GM21723 (cell line): ENCODE measurements around the gene GOLGA6A.

Experiments
- ATAC-seq: cut with Tn5 transposase; IDR thresholded peaks from one replicate; pipeline ENCODE4 v1.9.1; 2021; ENCODE audit warnings: mild to moderate bottlenecking, moderate library complexity; ENCODE audit not compliant: unreplicated experiment

GOLGA6A gene

GRCh38 chr15:74037171-74038117 lies 44.9 kb downstream of the GOLGA6A start:
- no peak for ATAC-seq

DNA sequence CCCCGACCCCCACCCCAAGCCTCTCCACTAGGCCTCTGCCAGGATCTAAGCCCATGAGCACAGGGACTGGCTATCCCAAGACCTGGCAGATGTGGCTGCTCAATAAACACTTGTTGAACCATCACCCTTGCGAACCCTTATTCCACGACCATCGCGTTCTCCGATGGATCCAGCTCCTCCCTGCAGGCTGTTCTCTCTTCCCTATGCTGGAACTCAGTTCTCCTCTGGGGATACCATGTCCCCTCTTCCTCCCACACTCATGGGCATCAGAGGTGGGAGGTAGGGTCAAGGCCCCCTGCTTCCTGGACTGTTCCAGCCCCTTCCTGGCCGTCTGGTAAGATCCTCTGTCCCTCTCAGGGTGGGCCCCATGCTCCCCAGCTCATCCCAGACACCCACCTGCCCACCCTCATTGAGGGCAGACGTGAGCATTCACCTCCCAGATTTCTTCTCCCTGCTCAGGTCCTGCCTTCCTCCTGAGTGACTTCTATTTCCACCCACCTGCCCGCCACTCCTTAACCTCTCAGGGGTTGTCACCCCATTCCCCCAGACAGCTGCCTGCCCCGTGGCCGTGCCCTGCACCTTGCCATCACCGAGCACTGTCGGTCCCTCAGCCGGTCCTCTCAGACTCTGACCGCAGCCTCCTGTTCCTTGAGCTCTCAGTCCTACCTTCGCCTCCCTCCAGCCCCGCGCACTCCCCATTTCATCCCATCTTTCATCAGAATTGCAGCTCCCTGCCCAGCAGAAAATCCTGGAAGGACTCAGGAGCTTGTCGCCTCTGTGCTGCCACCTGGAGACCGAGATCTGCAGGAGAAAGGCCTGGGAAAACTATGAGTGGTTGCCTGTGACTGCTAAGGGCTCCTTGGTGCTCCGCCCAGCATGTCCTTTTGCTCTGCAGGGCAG lies 45.8 kb downstream of the GOLGA6A start:
- no peak for ATAC-seq

DNA sequence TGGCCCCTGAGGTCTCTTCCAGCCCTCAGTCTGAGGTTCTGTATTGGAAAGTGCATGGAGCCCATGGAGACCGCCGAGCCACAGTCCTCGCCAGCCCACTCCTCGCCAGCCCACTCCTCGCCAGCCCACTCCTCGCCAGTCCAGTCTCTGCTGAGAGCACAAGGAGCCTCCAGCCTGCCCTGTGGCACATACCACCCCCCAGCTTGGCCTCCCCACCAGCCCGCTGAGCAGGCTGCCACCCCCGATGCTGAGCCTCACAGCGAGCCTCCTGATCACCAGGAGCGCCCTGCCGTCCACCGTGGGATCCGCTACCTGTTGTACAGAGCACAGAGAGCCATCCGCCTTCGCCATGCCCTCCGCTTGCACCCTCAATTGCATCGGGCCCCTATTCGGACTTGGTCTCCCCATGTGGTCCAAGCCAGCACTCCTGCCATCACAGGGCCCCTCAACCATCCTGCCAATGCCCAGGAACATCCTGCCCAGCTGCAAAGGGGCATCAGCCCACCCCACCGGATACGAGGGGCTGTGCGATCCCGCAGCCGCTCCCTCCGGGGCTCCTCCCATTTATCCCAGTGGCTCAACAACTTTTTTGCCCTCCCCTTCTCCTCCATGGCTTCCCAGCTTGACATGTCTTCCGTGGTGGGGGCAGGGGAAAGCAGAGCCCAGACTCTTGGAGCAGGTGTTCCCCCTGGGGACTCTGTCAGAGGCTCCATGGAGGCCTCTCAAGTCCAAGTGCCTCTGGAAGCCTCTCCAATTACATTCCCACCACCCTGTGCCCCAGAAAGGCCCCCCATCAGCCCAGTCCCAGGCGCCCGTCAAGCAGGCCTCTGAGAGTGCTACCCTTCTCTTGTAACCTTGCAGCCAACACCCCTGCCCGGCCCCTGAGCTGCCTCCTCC lies 47.0 kb downstream of the GOLGA6A start:
- no peak for ATAC-seq

DNA sequence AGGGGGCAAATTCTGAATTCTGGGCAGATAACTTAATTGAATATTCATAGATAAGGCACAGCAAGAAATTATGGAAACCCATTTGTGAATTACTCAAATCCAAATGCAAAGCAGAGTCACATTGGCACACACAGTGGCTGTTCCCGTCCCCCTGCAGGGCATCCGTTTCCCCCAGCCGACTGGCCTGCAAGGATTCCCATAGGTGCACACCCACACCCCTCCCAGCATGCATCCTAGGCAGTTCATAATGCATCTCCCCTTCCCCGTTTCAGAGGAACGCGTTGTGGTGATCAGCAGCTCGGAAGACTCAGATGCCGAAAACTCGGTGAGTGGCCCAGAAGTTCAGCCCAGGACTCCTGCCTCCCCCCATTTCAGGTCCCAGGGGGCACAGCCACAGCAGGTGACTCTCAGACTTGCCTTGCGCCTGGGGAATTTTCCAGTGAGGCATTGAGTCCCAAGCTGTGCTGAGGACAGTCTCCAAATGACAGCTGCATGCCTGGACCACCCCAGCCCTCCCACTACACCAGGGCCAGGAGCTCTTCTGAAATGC lies 48.1 kb downstream of the GOLGA6A start:
- ATAC-seq: no peak

GRCh38 chr15:74032606-74033561 lies 49.5 kb downstream of the GOLGA6A start:
- ATAC-seq: no peak

- no peak for ATAC-seq
Observed at GRCh38 chr15:74032046-74032445, 50.3 kb downstream of the GOLGA6A start.

DNA sequence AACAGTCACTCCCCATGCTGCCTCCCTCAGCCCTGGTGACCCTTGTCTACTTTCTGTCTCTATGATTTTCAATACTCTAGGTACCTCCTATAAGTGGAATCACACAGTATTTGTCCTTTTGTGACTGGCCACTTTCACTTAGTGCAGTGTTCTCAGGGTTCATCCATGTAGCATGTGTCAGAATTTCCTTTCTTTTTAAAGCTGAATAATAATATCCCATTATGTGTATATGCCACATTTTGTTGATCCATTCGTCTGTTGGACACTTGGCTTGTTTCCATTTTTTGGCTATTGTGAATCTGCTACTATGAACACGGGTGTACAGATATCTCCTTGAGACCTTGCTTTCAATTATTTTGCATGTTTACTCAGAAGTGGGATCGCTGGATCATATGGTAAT lies 53.7 kb downstream of the GOLGA6A start:
- ATAC-seq: no peak

- no peak for ATAC-seq
Observed at GRCh38 chr15:74027688-74028087, 54.7 kb downstream of the GOLGA6A start.

- no peak for ATAC-seq
Observed at GRCh38 chr15:74025436-74025835, 56.9 kb downstream of the GOLGA6A start.

DNA sequence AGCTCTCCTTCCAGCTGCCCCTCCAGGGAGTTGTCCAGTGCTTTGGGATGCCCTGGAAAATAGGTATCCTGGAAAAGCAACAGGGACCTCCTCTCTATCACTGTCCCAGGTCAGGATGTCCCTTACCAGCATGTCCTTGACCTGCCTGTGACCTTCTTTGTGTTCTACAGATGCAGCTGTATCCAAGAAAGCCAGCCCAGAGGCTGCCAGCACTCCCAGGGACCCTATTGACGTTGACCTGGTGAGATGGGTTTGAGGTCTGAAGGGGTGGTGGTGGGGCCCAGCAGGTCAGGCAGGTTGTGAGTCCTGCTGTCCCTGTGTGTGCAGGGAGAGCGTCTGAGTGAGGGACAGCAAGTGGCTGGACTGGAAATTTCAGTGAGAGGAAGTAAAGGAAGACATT lies 57.7 kb downstream of the GOLGA6A start:
- no peak for ATAC-seq

GRCh38 chr15:74022706-74023470 lies 59.5 kb downstream of the GOLGA6A start:
- ATAC-seq: no peak
